Aorta (tissue), 5 donors: ENCODE data around the gene TUBB4B. TPM values are rescaled to one million over a fixed set of nuclear protein-coding genes. Genes with fewer than 3 reads are reported as not detected.
"Not testable (repeated sequence)": the region's sequence is repeated elsewhere in the genome, so short reads cannot be mapped to it uniquely, and the experiment has no call there.

Experiments
- ATAC-seq: fragments of 200-7000 bp; cut with Tn5 transposase; one replicate; pipeline ENCODE4 v1.9.1; 2022; ENCODE audit warnings: moderate library complexity; ENCODE audit not compliant: low FRiP score
- DNase-seq, 2 donors: peaks; one replicate each; pipeline ENCODE4 v3.0.0-alpha.2; 2020
- H3K27ac ChIP-seq, 2 donors: one replicate each; pipeline ENCODE4 v1.5.1; 2013; ENCODE audit warnings: low read length in 2 of 2, mild to moderate bottlenecking in 2 of 2, moderate library complexity in 2 of 2, control low read depth in 1 of 2, inconsistent platforms in 1 of 2, low read depth in 1 of 2
- H3K27me3 ChIP-seq, 2 donors: one replicate each; pipeline ENCODE4 v1.6.1; 2013; ENCODE audit warnings: control low read depth in 1 of 2, low read length in 1 of 2, mild to moderate bottlenecking in 1 of 2, moderate library complexity in 1 of 2; ENCODE audit not compliant: insufficient read depth in 2 of 2, control insufficient read depth in 1 of 2
- H3K36me3 ChIP-seq, 2 donors: one replicate each; pipeline ENCODE4 v1.6.1; 2013; ENCODE audit warnings: control low read depth in 1 of 2, low read length in 1 of 2, mild to moderate bottlenecking in 1 of 2; ENCODE audit not compliant: insufficient read depth in 2 of 2, control insufficient read depth in 1 of 2
- H3K4me1 ChIP-seq, 2 donors: one replicate each; pipeline ENCODE4 v1.6.1; 2013; ENCODE audit warnings: low read length in 2 of 2, control low read depth in 1 of 2, mild to moderate bottlenecking in 1 of 2, moderate library complexity in 1 of 2; ENCODE audit not compliant: insufficient read depth in 2 of 2, control insufficient read depth in 1 of 2
- H3K4me3 ChIP-seq, 2 donors: one replicate each; pipeline ENCODE4 v1.5.1; 2013; ENCODE audit warnings: low read length in 2 of 2, control low read depth in 1 of 2, mild to moderate bottlenecking in 1 of 2
- H3K9me3 ChIP-seq: one replicate; pipeline ENCODE4 v1.6.1; 2013; ENCODE audit warnings: mild to moderate bottlenecking, low read length; ENCODE audit not compliant: control insufficient read depth
- WGBS, 2 donors: extraction: QIAGEN DNeasy Blood & Tissue Kit; methylation state at CpG; one replicate each; pipeline ENCODE4 v1.1.7; 2013; 5-methylcytosine and 5-hydroxymethylcytosine counted together
- intact Hi-C, 2 donors: fragments of 100-400 bp; cut with DNase I; formaldehyde crosslinking; loops; one replicate each; pipeline versions ENCODE4 v1.14.2 to v1.15.0; 2022
- polyA plus RNA-seq, 2 donors: library from polyadenylated mRNA; stranded (reverse); fragments of 200-250 nt; gene quantifications; one replicate each; pipeline ENCODE4 v1.2.3, GENCODE V29; 2013
- total RNA-seq, 2 donors: library from RNA; stranded (reverse); fragmentation: NEBNext Ultra II Directional; extraction: Animal tissue kit (Norgen Biotek cat#: 25700); gene quantifications; one replicate each; pipeline ENCODE4 v1.2.1, GENCODE V29; 2021
- donor health status: healthy with polysubstance abuse.
- donor health status: Bipolar disorder and iron deficiency.
- donor health status: DM: no; HTN: no; CAD: no.
- donor health status: DM: no; HTN: no; CAD: no.
- donor health status: DM: yes; HTN: yes; CAD: no.

The TUBB4B gene
- total and polyA plus RNA-seq, 4 donors, result 86.9 to 152 (median 111) TPM

GRCh38 chr9:137252555-137253506 lies 11.7 kb downstream of the TUBB4B start:
- WGBS, 2 donors, result 93% methylated on average over 29 to 35 of the region's 35 CpGs
- H3K9me3 ChIP-seq, result no peaks in the 10 kb centered on the region
- no peak for DNase-seq
- ATAC-seq, result no peak
- H3K27me3 ChIP-seq, result no peaks in the 10 kb centered on the region
- H3K27ac ChIP-seq, result no peak overlapping the region
- H3K4me1 ChIP-seq, result no peaks in the 10 kb centered on the region
- intact Hi-C loops, result no loop called here
- H3K36me3 ChIP-seq, result no peaks in the 10 kb centered on the region
- H3K4me3 ChIP-seq, result no peak overlapping the region

- Histone ChIP-seq H3K4me3 (peak overlapping the region; percentile 20 to 49), H3K9me3 (no peaks in the 10 kb centered on the region), H3K27ac (no peak overlapping the region), H3K4me1 (no peaks in the 10 kb centered on the region), H3K27me3 (no peaks in the 10 kb centered on the region), H3K36me3 (no peaks in the 10 kb centered on the region)
- intact Hi-C loops, result loop anchor here in 1 of 2 donors (2.0 kb wide), 1 partner anchor 13 kb away; the partner anchor contains the start of gene TUBB4B
- no peak for DNase-seq
- no peak for ATAC-seq
- 56 to 57% methylated on average over 21 of the region's 21 CpGs for WGBS, 2 donors
Observed at GRCh38 chr9:137253717-137254623, 12.9 kb downstream of the TUBB4B start.

GRCh38 chr9:137254624-137255447 lies 13.7 kb downstream of the TUBB4B start, which contains the start of gene NELFB:
Gene NELFB (plus strand): TSS chr9:137255327.
- H3K36me3 ChIP-seq, result no peaks in the 10 kb centered on the region
- peak within 1 kb of the TSS in 1 of 2 donors; percentile 10 for H3K27ac ChIP-seq
- peak within 1 kb of the TSS; percentile 87 to 89 for H3K4me3 ChIP-seq
- no peaks in the 10 kb centered on the region for H3K27me3 ChIP-seq
- WGBS, 2 donors, result 1% methylated on average over 56 to 105 of the region's 105 CpGs
- intact Hi-C loops, result loop anchor here in 1 of 2 donors (2.0 kb wide), 1 partner anchor 14 kb away; the partner anchor contains the start of gene TUBB4B
- no peaks in the 10 kb centered on the region for H3K4me1 ChIP-seq
- H3K9me3 ChIP-seq, result no peaks in the 10 kb centered on the region
- DNase-seq (peak; percentile 95 to 99), ATAC-seq (peak; percentile 90)

- intact Hi-C loops, result loop anchor here in 1 of 2 donors (2.0 kb wide), 1 partner anchor 15 kb away; the partner anchor contains the start of gene TUBB4B
Observed at GRCh38 chr9:137255448-137256114, 14.5 kb downstream of the TUBB4B start.

GRCh38 chr9:137256362-137256761 lies 15.3 kb downstream of the TUBB4B start:
- DNase-seq (no peak), ATAC-seq (no peak)
- Histone ChIP-seq H3K4me3 (no peak overlapping the region), H3K9me3 (no peaks in the 10 kb centered on the region), H3K27me3 (no peaks in the 10 kb centered on the region), H3K4me1 (no peaks in the 10 kb centered on the region), H3K36me3 (no peaks in the 10 kb centered on the region), H3K27ac (no peak overlapping the region)
- intact Hi-C loops, result no loop called here
- WGBS, 2 donors, result 82 to 87% methylated on average over 15 of the region's 15 CpGs

More at GRCh38 chr9:137255448-137256114, 14.5 kb downstream of the TUBB4B start:
- H3K4me3 ChIP-seq, result peak overlapping the region; percentile 87 to 89
- H3K36me3 ChIP-seq, result no peaks in the 10 kb centered on the region
- H3K9me3 ChIP-seq, result no peaks in the 10 kb centered on the region
- WGBS, 2 donors, result 2 to 4% methylated on average over 41 to 51 of the region's 51 CpGs
- ATAC-seq (peak; percentile 19), DNase-seq (peak in 1 of 2 donors; percentile 86)
- H3K27me3 ChIP-seq, result no peaks in the 10 kb centered on the region
- H3K27ac ChIP-seq, result peak overlapping the region in 1 of 2 donors; percentile 10
- no peaks in the 10 kb centered on the region for H3K4me1 ChIP-seq

GRCh38 chr9:137256856-137257255 lies 15.8 kb downstream of the TUBB4B start:
- no peak for DNase-seq
- whole genome bisulfite sequencing, 2 donors, result 92 to 93% methylated on average over 15 of the region's 15 CpGs
- intact Hi-C loops, result no loop called here
- Histone ChIP-seq H3K27ac (no peak overlapping the region), H3K9me3 (no peaks in the 10 kb centered on the region), H3K27me3 (no peaks in the 10 kb centered on the region), H3K36me3 (no peaks in the 10 kb centered on the region), H3K4me1 (no peaks in the 10 kb centered on the region), H3K4me3 (no peak overlapping the region)
- no peak for ATAC-seq

- DNase-seq, ATAC-seq, H3K4me1 ChIP-seq, intact Hi-C loops, H3K9me3 ChIP-seq, H3K27ac ChIP-seq, H3K36me3 ChIP-seq, H3K4me3 ChIP-seq, H3K27me3 ChIP-seq: not testable (repeated sequence)
- WGBS, 2 donors, result 27 to 29% methylated on average over 14 to 15 of the region's 15 CpGs
Observed at GRCh38 chr9:137262173-137262908, 21.3 kb downstream of the TUBB4B start.
